BLaER1 (cell line): Measurements from ENCODE around the gene PSME1.

Source experiments
- H3K27ac ChIP-seq: shearing (Covaris generic); formaldehyde crosslinking; 2 replicates; pipeline ENCODE4 v1.8.1; 2022
- H3K27me3 ChIP-seq: shearing (Covaris generic); formaldehyde crosslinking; 2 replicates; pipeline ENCODE4 v1.8.1; 2022
- H3K36me3 ChIP-seq: shearing (Covaris generic); formaldehyde crosslinking; 2 replicates; pipeline ENCODE4 v1.8.1; 2022
- H3K4me1 ChIP-seq: shearing (Covaris generic); formaldehyde crosslinking; 2 replicates; pipeline ENCODE4 v1.8.1; 2022
- H3K4me2 ChIP-seq: shearing (Covaris generic); formaldehyde crosslinking; 2 replicates; pipeline ENCODE4 v1.8.1; 2022
- H3K4me3 ChIP-seq: shearing (Covaris generic); formaldehyde crosslinking; 2 replicates; pipeline ENCODE4 v1.8.1; 2022
- H3K9ac ChIP-seq: shearing (Covaris generic); formaldehyde crosslinking; 2 replicates; pipeline ENCODE4 v1.8.1; 2022
- H3K9me3 ChIP-seq: shearing (Covaris generic); formaldehyde crosslinking; 2 replicates; pipeline ENCODE4 v1.8.1; 2022
- H4K20me1 ChIP-seq: shearing (Covaris generic); formaldehyde crosslinking; 2 replicates; pipeline ENCODE4 v1.8.1; 2022
- Cebpa-rat ChIP-seq: shearing (Covaris generic); IDR thresholded peaks from 2 replicates; pipeline ENCODE4 v1.8.1; 2022

The PSME1 gene

DNA sequence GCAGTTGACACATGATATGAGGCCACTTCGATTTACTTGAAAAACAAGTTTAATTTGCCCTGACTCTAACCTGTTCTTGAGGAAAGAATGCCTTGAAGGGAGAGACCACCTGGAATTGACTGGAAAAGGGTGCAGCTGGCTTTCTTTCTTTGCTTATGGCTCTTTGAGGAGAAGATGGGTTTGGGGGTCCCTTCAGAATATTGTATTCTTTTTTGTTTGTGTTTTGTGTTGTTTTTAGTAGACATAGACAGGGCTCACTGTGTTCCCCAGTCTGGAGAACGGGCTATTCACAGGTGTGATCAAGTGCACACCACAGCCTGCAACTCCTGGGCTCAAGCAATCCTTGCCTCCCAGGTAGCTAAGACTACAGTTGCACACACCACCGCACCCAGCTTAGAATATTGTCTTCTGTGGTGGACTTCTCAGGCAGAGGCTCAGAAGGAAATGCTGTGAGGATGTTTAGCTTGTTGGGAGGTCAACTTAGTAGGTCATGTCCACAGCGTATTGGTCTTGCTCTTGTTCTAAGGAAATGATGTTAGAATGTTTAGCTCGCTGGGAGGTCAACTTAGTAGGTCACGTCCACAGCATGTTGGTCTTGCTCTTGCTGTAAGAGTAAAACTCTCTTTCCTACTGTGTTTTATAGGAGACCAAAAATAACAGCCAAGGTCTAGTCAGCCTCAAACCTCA, 19.7 kb upstream of the PSME1 start:
- Histone ChIP-seq H3K27me3 (no peaks in the 10 kb centered on the region), H3K4me1 (peaks cover 19% of the 10 kb centered on the region), H3K36me3 (peaks cover 52% of the 10 kb centered on the region), H3K9ac (peak overlapping the region; percentile 87), H4K20me1 (no peaks in the 10 kb centered on the region), H3K27ac (no peak overlapping the region), H3K4me2 (peak overlapping the region; percentile 93), H3K9me3 (no peaks in the 10 kb centered on the region), H3K4me3 (peak overlapping the region; percentile 75)
- no peak for TF ChIP-seq Cebpa-rat

GRCh38 chr14:24117179-24117578, 18.8 kb upstream of the PSME1 start:
- peaks cover 19% of the 10 kb centered on the region for H3K4me1 ChIP-seq
- H3K4me3 ChIP-seq, result no peak overlapping the region
- no peaks in the 10 kb centered on the region for H3K27me3 ChIP-seq
- TF ChIP-seq Cebpa-rat, result no peak
- H4K20me1 ChIP-seq, result no peaks in the 10 kb centered on the region
- H3K27ac ChIP-seq, result no peak overlapping the region
- H3K4me2 ChIP-seq, result no peak overlapping the region; the same call in 1 of the 2 replicates
- H3K9ac ChIP-seq, result 0 out of 2 replicates have a peak overlapping the region, but pooled peaks have one; percentile 13
- no peaks in the 10 kb centered on the region for H3K9me3 ChIP-seq
- peaks cover 61% of the 10 kb centered on the region for H3K36me3 ChIP-seq

DNA sequence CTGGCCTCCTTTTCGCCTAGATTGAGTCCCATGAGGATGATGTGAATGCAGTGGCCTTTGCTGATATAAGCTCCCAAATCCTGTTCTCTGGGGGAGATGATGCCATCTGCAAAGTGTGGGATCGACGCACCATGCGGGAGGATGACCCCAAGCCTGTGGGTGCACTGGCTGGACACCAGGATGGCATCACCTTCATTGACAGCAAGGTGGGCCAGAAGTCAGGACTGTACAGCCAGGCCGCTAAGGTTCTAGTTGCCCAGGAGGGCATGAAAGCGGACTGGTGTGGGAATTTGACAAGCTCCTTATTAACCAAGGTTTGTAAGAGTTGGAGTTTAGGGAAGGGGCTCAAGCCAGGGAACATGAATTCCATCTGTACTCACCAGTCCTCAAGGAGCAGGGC, 16.3 kb upstream of the PSME1 start:
- Histone ChIP-seq H3K27me3 (no peaks in the 10 kb centered on the region), H4K20me1 (no peaks in the 10 kb centered on the region), H3K27ac (no peak overlapping the region), H3K9me3 (no peaks in the 10 kb centered on the region), H3K36me3 (peaks cover 86% of the 10 kb centered on the region), H3K4me3 (no peak overlapping the region), H3K9ac (no peak overlapping the region), H3K4me1 (peaks cover 15% of the 10 kb centered on the region), H3K4me2 (no peak overlapping the region)
- no peak for TF ChIP-seq Cebpa-rat

- H3K36me3 ChIP-seq, result peaks cover 88% of the 10 kb centered on the region
- H3K9ac ChIP-seq, result no peak overlapping the region
- no peak overlapping the region for H3K4me3 ChIP-seq
- no peak overlapping the region for H3K27ac ChIP-seq
- H3K4me2 ChIP-seq, result no peak overlapping the region
- no peak for TF ChIP-seq Cebpa-rat
- H3K9me3 ChIP-seq, result no peaks in the 10 kb centered on the region
- H4K20me1 ChIP-seq, result no peaks in the 10 kb centered on the region
- H3K27me3 ChIP-seq, result no peaks in the 10 kb centered on the region
- H3K4me1 ChIP-seq, result peaks cover 15% of the 10 kb centered on the region
Observed at GRCh38 chr14:24121210-24121609, 14.8 kb upstream of the PSME1 start.

GRCh38 chr14:24122416-24122815, 13.6 kb upstream of the PSME1 start:
- no peak overlapping the region for H3K4me2 ChIP-seq
- H3K4me1 ChIP-seq, result peaks cover 20% of the 10 kb centered on the region
- no peak overlapping the region for H3K9ac ChIP-seq
- H3K9me3 ChIP-seq, result no peaks in the 10 kb centered on the region
- peaks cover 76% of the 10 kb centered on the region for H3K36me3 ChIP-seq
- no peaks in the 10 kb centered on the region for H4K20me1 ChIP-seq
- H3K27ac ChIP-seq, result no peak overlapping the region
- H3K4me3 ChIP-seq, result no peak overlapping the region
- TF ChIP-seq Cebpa-rat, result no peak
- H3K27me3 ChIP-seq, result no peaks in the 10 kb centered on the region

GRCh38 chr14:24122898-24123297, 13.1 kb upstream of the PSME1 start:
- H3K27ac ChIP-seq, result no peak overlapping the region
- H3K9me3 ChIP-seq, result no peaks in the 10 kb centered on the region
- no peaks in the 10 kb centered on the region for H3K27me3 ChIP-seq
- H3K9ac ChIP-seq, result no peak overlapping the region
- peaks cover 71% of the 10 kb centered on the region for H3K36me3 ChIP-seq
- H4K20me1 ChIP-seq, result no peaks in the 10 kb centered on the region
- H3K4me2 ChIP-seq, result no peak overlapping the region
- peaks cover 25% of the 10 kb centered on the region for H3K4me1 ChIP-seq
- no peak overlapping the region for H3K4me3 ChIP-seq
- TF ChIP-seq Cebpa-rat, result no peak

GRCh38 chr14:24123424-24124417, 12.3 kb upstream of the PSME1 start:
- peaks cover 31% of the 10 kb centered on the region for H3K4me1 ChIP-seq
- no peak overlapping the region for H3K4me2 ChIP-seq
- no peak overlapping the region for H3K4me3 ChIP-seq
- no peak overlapping the region for H3K9ac ChIP-seq
- peaks cover 63% of the 10 kb centered on the region for H3K36me3 ChIP-seq
- H3K27me3 ChIP-seq, result no peaks in the 10 kb centered on the region
- no peaks in the 10 kb centered on the region for H4K20me1 ChIP-seq
- no peak for TF ChIP-seq Cebpa-rat
- no peak overlapping the region for H3K27ac ChIP-seq
- H3K9me3 ChIP-seq, result no peaks in the 10 kb centered on the region

DNA sequence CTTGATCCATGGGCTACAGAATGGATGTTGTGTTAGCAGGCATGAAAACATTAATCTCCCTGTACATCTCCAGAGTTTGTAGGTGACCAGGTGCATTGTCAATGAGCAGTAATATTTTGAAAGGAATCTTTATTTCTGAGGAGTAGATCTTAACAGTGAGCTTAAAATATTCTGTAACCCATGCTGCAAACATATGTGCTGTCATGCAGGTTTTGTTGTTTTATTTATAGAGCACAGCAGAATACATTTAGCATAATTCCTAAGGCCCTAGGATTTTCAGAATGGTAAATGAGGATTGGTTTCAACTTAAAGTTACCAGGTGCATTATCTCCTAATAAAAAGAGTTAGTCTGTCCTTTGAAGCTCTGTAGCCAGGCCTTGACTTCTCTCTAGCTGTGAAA, 9.1 kb upstream of the PSME1 start:
- no peak for TF ChIP-seq Cebpa-rat
- no peak overlapping the region for H3K27ac ChIP-seq
- H3K36me3 ChIP-seq, result peaks cover 31% of the 10 kb centered on the region
- H3K9me3 ChIP-seq, result no peaks in the 10 kb centered on the region
- no peak overlapping the region for H3K4me3 ChIP-seq
- H3K27me3 ChIP-seq, result no peaks in the 10 kb centered on the region
- H3K9ac ChIP-seq, result no peak overlapping the region
- H4K20me1 ChIP-seq, result no peaks in the 10 kb centered on the region
- peaks cover 42% of the 10 kb centered on the region for H3K4me1 ChIP-seq
- H3K4me2 ChIP-seq, result peak overlapping the region; percentile 41

DNA sequence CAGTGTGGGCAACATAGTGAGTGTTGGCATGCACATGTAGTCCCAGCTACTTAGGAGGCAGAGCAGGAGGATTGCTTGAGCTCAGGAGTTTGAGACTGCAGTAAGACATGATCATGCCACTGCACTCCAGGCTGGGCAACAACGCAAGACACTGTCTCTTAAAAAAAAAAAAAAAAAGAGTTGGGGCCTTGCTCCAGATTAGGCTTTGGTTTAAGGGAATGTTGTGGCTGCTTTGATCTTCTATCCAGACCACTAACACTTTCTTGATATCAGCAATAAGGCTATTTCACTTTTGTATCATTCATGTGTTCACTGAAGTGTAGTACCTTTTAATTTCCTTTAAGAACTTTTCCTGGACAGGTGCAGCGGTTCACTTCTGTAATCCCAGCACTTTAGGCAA, 8.3 kb upstream of the PSME1 start:
- no peak for TF ChIP-seq Cebpa-rat
- Histone ChIP-seq H3K4me2 (peak overlapping the region; percentile 41), H3K27me3 (no peaks in the 10 kb centered on the region), H3K36me3 (peaks cover 23% of the 10 kb centered on the region), H3K4me1 (peaks cover 47% of the 10 kb centered on the region), H3K27ac (no peak overlapping the region), H4K20me1 (no peaks in the 10 kb centered on the region), H3K9ac (no peak overlapping the region), H3K4me3 (no peak overlapping the region), H3K9me3 (no peaks in the 10 kb centered on the region)
